AG04450 (cell line): ENCODE measurements around the gene SART3. TPM values are rescaled to one million over a fixed set of nuclear protein-coding genes. Genes with fewer than 3 reads are reported as not detected.
"Not testable (repeated sequence)": the region's sequence is repeated elsewhere in the genome, so short reads cannot be mapped to it uniquely, and the experiment has no call there.

Experiments
- CTCF ChIA-PET: fragments of 300-600, 350-600 bp; formaldehyde crosslinking; extraction: SDS; loops from one replicate; lab custom pipeline; 2022; ENCODE audit warnings: antibody characterized with exemption, inconsistent platforms; lab: Charles Lee
- POLR2A ChIA-PET: fragments of 350-600 bp; formaldehyde crosslinking; extraction: SDS; loops from one replicate; lab custom pipeline; 2021; ENCODE audit warnings: antibody characterized with exemption, inconsistent platforms; lab: Yijun Ruan, JAX
- DNase-seq: peaks from one replicate; pipeline ENCODE4 v3.0.0-alpha.2; 2011; ENCODE audit warnings: low read depth, low spot score
- H3K27ac ChIP-seq: one replicate; pipeline ENCODE4 v1.5.1; 2012; ENCODE audit warnings: low read depth, low read length, control low read depth
- H3K27me3 ChIP-seq: one replicate; pipeline ENCODE4 v1.6.0; 2012; ENCODE audit warnings: low read length; ENCODE audit not compliant: control insufficient read depth, insufficient read depth
- H3K4me3 ChIP-seq: 2 replicates; pipeline ENCODE4 v1.5.1; 2011; ENCODE audit warnings: mild to moderate bottlenecking, low read depth, low read length, control low read depth
- H3K9me3 ChIP-seq: 2 replicates; pipeline ENCODE4 v1.5.1; 2012; ENCODE audit warnings: low read length; ENCODE audit not compliant: control insufficient read depth, insufficient read depth
- CTCF ChIP-seq: IDR thresholded peaks from 2 replicates; pipeline ENCODE4 v1.5.1; 2011; ENCODE audit warnings: low read depth, low read length, control low read depth, inconsistent platforms
- polyA plus RNA-seq: library from polyadenylated mRNA; depleted of rRNA; stranded (reverse); fragments of >200 nt; gene quantifications from 2 replicates; pipeline ENCODE4 v1.2.3, GENCODE V29; 2011

SART3 gene
- polyA plus RNA-seq, 1 experiment, result 23.9 TPM

GRCh38 chr12:108502922-108503321, 58.1 kb downstream of the SART3 start:
- Histone ChIP-seq H3K27me3 (peaks cover 3% of the 10 kb centered on the region), H3K27ac (no peak overlapping the region), H3K4me3 (no peak overlapping the region), H3K9me3 (no peaks in the 10 kb centered on the region)
- ChIA-PET POLR2A (no interaction called here), CTCF (interaction anchor here (1.0 kb wide), 1 partner anchor 9 kb away, joined by 3 read pairs; no protein-coding TSS in a partner anchor)
- no peak for DNase-seq
- TF ChIP-seq CTCF, result no peak

GRCh38 chr12:108498136-108498535, 62.8 kb downstream of the SART3 start:
- Histone ChIP-seq H3K4me3 (no peak overlapping the region), H3K9me3 (no peaks in the 10 kb centered on the region), H3K27me3 (no peaks in the 10 kb centered on the region), H3K27ac (no peak overlapping the region)
- DNase-seq, result no peak
- CTCF ChIA-PET, result interaction anchor here (0.7 kb wide), 1 partner anchor 446 kb away, joined by 3 read pairs; no protein-coding TSS in a partner anchor
- TF ChIP-seq CTCF, result no peak
- POLR2A ChIA-PET, result no interaction called here

- no peak overlapping the region for H3K4me3 ChIP-seq
- H3K27me3 ChIP-seq, result no peaks in the 10 kb centered on the region
- CTCF ChIA-PET, result interaction anchor here (0.9 to 1.1 kb wide), 2 partner anchors 13 to 16 kb away, joined by 3 read pairs; no protein-coding TSS in a partner anchor
- TF ChIP-seq CTCF, result no peak
- DNase-seq, result no peak
- H3K27ac ChIP-seq, result no peak overlapping the region
- H3K9me3 ChIP-seq, result no peaks in the 10 kb centered on the region
- POLR2A ChIA-PET, result no interaction called here
These were observed 65.0 kb downstream of the SART3 start for GRCh38 chr12:108495823-108496579.

GRCh38 chr12:108495054-108495453, 65.9 kb downstream of the SART3 start:
- ChIA-PET CTCF (no interaction called here), POLR2A (no interaction called here)
- Histone ChIP-seq H3K27ac (no peak overlapping the region), H3K4me3 (no peak overlapping the region), H3K27me3 (no peaks in the 10 kb centered on the region), H3K9me3 (no peaks in the 10 kb centered on the region)
- TF ChIP-seq CTCF, result peak; percentile 50
- no peak for DNase-seq

- Histone ChIP-seq H3K4me3 (no peak overlapping the region), H3K27ac (no peak overlapping the region), H3K9me3 (no peaks in the 10 kb centered on the region), H3K27me3 (no peaks in the 10 kb centered on the region)
- CTCF ChIA-PET, result no interaction called here
- no peak for DNase-seq
- TF ChIP-seq CTCF, result no peak
- POLR2A ChIA-PET, result no interaction called here
These were observed 69.7 kb downstream of the SART3 start for GRCh38 chr12:108491256-108491655.

GRCh38 chr12:108487029-108487428, 73.9 kb downstream of the SART3 start:
- POLR2A ChIA-PET, DNase-seq, CTCF ChIA-PET, H3K27ac ChIP-seq, H3K4me3 ChIP-seq, H3K9me3 ChIP-seq, H3K27me3 ChIP-seq: not testable (repeated sequence)

GRCh38 chr12:108485371-108485770, 75.6 kb downstream of the SART3 start:
- CTCF ChIA-PET, POLR2A ChIA-PET: not testable (repeated sequence)

More at GRCh38 chr12:108485371-108485770, 75.6 kb downstream of the SART3 start:
- not testable (repeated sequence) for H3K4me3 ChIP-seq, H3K9me3 ChIP-seq, H3K27me3 ChIP-seq, H3K27ac ChIP-seq, DNase-seq
